Right atrium auricular region (tissue), 2 donors: ENCODE measurements around the gene SND1. TPM values are rescaled to one million over a fixed set of nuclear protein-coding genes. Genes with fewer than 3 reads are reported as not detected.

Experiments
- DNase-seq: peaks from one replicate; pipeline ENCODE4 v3.0.0-alpha.2; 2019; ENCODE audit warnings: low spot score
- H3K27ac ChIP-seq, 2 donors: fragments of 200-600 bp; sonication (generic); 1 replicate in 1 of 2; 2 replicates in 1 of 2; pipeline ENCODE4 v1.5.1; 2016 to 2019
- H3K27me3 ChIP-seq, 2 donors: fragments of 200-600 bp; sonication (generic); one replicate each; pipeline versions ENCODE4 v1.5.1 to v1.6.0; 2017 to 2019
- H3K36me3 ChIP-seq: fragments of 200-600 bp; sonication (generic); one replicate; pipeline ENCODE4 v1.5.1; 2016
- H3K4me1 ChIP-seq, 2 donors: fragments of 200-600 bp; sonication (generic); one replicate each; pipeline versions ENCODE4 v1.5.1 to v1.6.0; 2017 to 2019
- H3K4me3 ChIP-seq, 2 donors: fragments of 200-600 bp; sonication (generic); 1 replicate in 1 of 2; 2 replicates in 1 of 2; pipeline ENCODE4 v1.5.1; 2017 to 2019; ENCODE audit warnings: mild to moderate bottlenecking in 1 of 2, moderate library complexity in 1 of 2
- H3K9me3 ChIP-seq, 2 donors: fragments of 200-600 bp; sonication (generic); one replicate each; pipeline ENCODE4 v1.5.1; 2019
- CTCF ChIP-seq, 2 donors: fragments of 200-600 bp; sonication (generic); IDR thresholded peaks; one replicate each; pipeline ENCODE4 v1.5.1; 2019; ENCODE audit warnings: antibody characterized with exemption in 2 of 2
- total RNA-seq, 2 donors: library from RNA; depleted of rRNA; stranded (reverse); fragments of >200 nt; gene quantifications; one replicate each; pipeline ENCODE4 v1.1.0, GENCODE V29; 2016

SND1 gene
- total RNA-seq, 2 donors from 2014 or later, result 69.4 to 77.6 TPM

- DNase-seq, result no peak
- Histone ChIP-seq H3K27me3 (no peaks in the 10 kb centered on the region), H3K9me3 (no peaks in the 10 kb centered on the region), H3K4me3 (no peak overlapping the region), H3K36me3 (peaks cover 7% of the 10 kb centered on the region), H3K27ac (no peak overlapping the region), H3K4me1 (peaks cover 0 to 12% of the 10 kb centered on the region in 2 donors)
- no peak for TF ChIP-seq CTCF (IDR thresholded peaks at IDR 0.05)
Observed at GRCh38 chr7:127924874-127925273, 272.9 kb downstream of the SND1 start.

DNA sequence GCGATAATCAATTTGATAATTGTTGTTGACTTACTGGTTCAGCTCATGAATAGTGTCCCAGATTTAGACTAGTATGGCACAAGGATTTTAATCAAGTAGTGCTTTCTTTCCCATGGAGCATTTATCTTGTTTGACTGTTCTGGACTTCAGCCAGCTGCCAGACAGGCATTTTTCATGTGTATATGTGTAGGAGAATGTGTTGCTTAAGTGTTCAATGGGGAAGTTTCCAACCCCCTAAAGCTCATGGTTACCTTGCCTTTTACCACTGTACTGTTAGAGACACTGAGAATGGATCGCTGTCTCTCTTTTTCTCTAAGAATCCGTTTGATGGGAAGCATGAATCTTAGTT is 275.3 kb downstream of the SND1 start:
- DNase-seq, result no peak
- peaks cover 0 to 12% of the 10 kb centered on the region in 2 donors for H3K4me1 ChIP-seq
- no peak overlapping the region for H3K27ac ChIP-seq

DNA sequence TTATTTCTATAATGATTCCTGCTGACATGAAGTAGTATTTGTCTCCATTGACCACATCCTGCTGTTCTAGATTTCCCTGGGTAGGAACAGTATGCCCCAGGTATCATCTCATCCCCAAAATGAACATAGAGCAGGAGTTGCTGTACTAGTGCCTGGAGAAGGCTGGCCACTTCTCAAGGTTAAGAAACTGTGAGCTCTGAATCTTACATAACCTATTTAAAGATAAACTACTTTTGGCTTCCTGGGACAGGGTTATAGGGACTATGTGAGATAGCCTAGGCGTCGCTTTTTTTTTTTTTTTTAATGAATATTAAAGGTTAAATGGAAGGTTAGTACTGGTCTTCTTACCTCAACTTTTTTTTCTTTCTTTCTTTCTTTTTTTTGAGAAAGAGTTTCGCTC is 276.2 kb downstream of the SND1 start:
- H3K27ac ChIP-seq, result no peak overlapping the region
- TF ChIP-seq CTCF (IDR thresholded peaks at IDR 0.05), result no peak
- H3K4me1 ChIP-seq, result peaks cover 0 to 12% of the 10 kb centered on the region in 2 donors
- H3K36me3 ChIP-seq, result peaks cover 11% of the 10 kb centered on the region
- no peak overlapping the region for H3K4me3 ChIP-seq
- DNase-seq, result no peak
- H3K27me3 ChIP-seq, result no peaks in the 10 kb centered on the region
- H3K9me3 ChIP-seq, result no peaks in the 10 kb centered on the region

More for the DNA sequence above, 275.3 kb downstream of the SND1 start:
- H3K4me3 ChIP-seq, result no peak overlapping the region
- TF ChIP-seq CTCF (IDR thresholded peaks at IDR 0.05), result no peak
- H3K27me3 ChIP-seq, result no peaks in the 10 kb centered on the region
- H3K9me3 ChIP-seq, result no peaks in the 10 kb centered on the region
- H3K36me3 ChIP-seq, result peaks cover 11% of the 10 kb centered on the region

GRCh38 chr7:127928852-127929251 is 276.9 kb downstream of the SND1 start:
- H3K36me3 ChIP-seq, result peaks cover 11% of the 10 kb centered on the region
- no peaks in the 10 kb centered on the region for H3K9me3 ChIP-seq
- H3K27me3 ChIP-seq, result no peaks in the 10 kb centered on the region
- TF ChIP-seq CTCF (IDR thresholded peaks at IDR 0.05), result no peak
- H3K4me1 ChIP-seq, result peaks cover 0 to 12% of the 10 kb centered on the region in 2 donors
- H3K4me3 ChIP-seq, result no peak overlapping the region
- H3K27ac ChIP-seq, result no peak overlapping the region
- no peak for DNase-seq

DNA sequence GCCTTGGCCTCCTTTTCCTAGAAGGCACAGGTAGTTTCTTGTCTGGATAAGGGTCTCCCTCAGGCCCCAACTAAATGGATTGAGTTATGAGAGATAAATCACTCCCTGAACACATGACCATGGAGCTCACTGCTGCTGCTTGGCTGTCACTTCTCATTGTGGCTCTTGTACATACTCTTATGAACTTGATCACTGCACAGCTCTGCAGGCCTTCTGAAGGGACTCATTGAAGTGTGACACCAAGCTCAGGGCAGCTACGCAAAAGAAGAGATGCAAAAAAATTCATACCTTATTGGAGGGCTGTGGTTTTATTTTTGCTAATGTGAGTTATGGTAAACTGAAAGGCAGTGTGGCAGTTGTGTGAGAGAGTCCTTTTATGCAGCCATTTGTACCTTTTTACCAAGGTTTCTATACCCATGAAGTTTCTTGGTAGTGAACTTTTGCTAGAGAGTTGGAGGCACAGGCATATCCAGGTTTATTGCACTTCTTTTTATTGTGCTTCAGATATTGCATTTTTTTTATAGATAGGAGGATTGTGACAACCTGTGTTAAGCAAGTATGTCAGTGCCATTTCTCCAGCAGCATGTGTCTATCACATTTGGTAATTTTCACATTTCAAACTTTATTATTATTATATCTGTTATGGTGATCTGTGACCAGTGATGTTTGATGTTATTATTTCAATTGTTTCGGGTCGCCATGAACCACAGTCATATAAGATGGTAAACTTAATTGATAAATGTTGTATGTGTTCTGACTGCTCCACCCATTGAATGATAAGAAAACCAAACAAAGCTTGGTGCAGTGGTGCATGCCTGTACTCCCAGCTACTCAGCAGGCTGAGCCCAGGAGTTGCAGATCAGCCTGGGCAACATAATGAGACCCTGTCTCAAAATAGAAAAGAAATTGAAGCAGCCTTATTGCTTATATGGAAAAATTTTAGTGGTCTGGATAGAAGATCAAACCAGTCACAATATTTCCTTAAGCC is 278.6 kb downstream of the SND1 start:
- H3K27me3 ChIP-seq, result no peaks in the 10 kb centered on the region
- H3K36me3 ChIP-seq, result peaks cover 11% of the 10 kb centered on the region
- no peaks in the 10 kb centered on the region for H3K9me3 ChIP-seq
- H3K4me3 ChIP-seq, result no peak overlapping the region
- TF ChIP-seq CTCF (IDR thresholded peaks at IDR 0.05), result no peak
- H3K27ac ChIP-seq, result no peak overlapping the region
- no peak for DNase-seq
- H3K4me1 ChIP-seq, result peaks cover 0 to 14% of the 10 kb centered on the region in 2 donors
